Right atrium auricular region (tissue), 2 donors: ENCODE data around the gene DYNLL1. TPM values are rescaled to one million over a fixed set of nuclear protein-coding genes. Genes with fewer than 3 reads are reported as not detected.

ENCODE experiments used
- DNase-seq: peaks from one replicate; pipeline ENCODE4 v3.0.0-alpha.2; 2019; ENCODE audit warnings: low spot score
- H3K27ac ChIP-seq, 2 donors: fragments of 200-600 bp; sonication (generic); 1 replicate in 1 of 2; 2 replicates in 1 of 2; pipeline ENCODE4 v1.5.1; 2016 to 2019
- H3K27me3 ChIP-seq, 2 donors: fragments of 200-600 bp; sonication (generic); one replicate each; pipeline versions ENCODE4 v1.5.1 to v1.6.0; 2017 to 2019
- H3K36me3 ChIP-seq: fragments of 200-600 bp; sonication (generic); one replicate; pipeline ENCODE4 v1.5.1; 2016
- H3K4me1 ChIP-seq, 2 donors: fragments of 200-600 bp; sonication (generic); one replicate each; pipeline versions ENCODE4 v1.5.1 to v1.6.0; 2017 to 2019
- H3K4me3 ChIP-seq, 2 donors: fragments of 200-600 bp; sonication (generic); 1 replicate in 1 of 2; 2 replicates in 1 of 2; pipeline ENCODE4 v1.5.1; 2017 to 2019; ENCODE audit warnings: mild to moderate bottlenecking in 1 of 2, moderate library complexity in 1 of 2
- H3K9me3 ChIP-seq, 2 donors: fragments of 200-600 bp; sonication (generic); one replicate each; pipeline ENCODE4 v1.5.1; 2019
- CTCF ChIP-seq, 2 donors: fragments of 200-600 bp; sonication (generic); IDR thresholded peaks; one replicate each; pipeline ENCODE4 v1.5.1; 2019; ENCODE audit warnings: antibody characterized with exemption in 2 of 2
- total RNA-seq, 2 donors: library from RNA; depleted of rRNA; stranded (reverse); fragments of >200 nt; gene quantifications; one replicate each; pipeline ENCODE4 v1.1.0, GENCODE V29; 2016

DYNLL1 gene
- total RNA-seq, 2 donors from 2014 or later: 168 to 178 TPM

GRCh38 chr12:120534703-120535655 is 39.1 kb downstream of the DYNLL1 start:
- Histone ChIP-seq H3K27me3 (no peaks in the 10 kb centered on the region), H3K9me3 (no peaks in the 10 kb centered on the region), H3K4me1 (peaks cover 0 to 48% of the 10 kb centered on the region in 2 donors), H3K4me3 (peak overlapping the region; percentile 97 to 98), H3K36me3 (no peaks in the 10 kb centered on the region), H3K27ac (peak overlapping the region; percentile 95 to 98)
- no peak for DNase-seq
- TF ChIP-seq CTCF (IDR thresholded peaks at IDR 0.05): no peak

- DNase-seq: no peak
- peaks cover 0 to 61% of the 10 kb centered on the region in 2 donors for H3K4me1 ChIP-seq
Measured at GRCh38 chr12:120536064-120536791, 40.3 kb downstream of the DYNLL1 start.

GRCh38 chr12:120537856-120538220 is 41.9 kb downstream of the DYNLL1 start:
- Histone ChIP-seq H3K27ac (peak overlapping the region; percentile 95 to 98), H3K9me3 (no peaks in the 10 kb centered on the region), H3K27me3 (no peaks in the 10 kb centered on the region), H3K4me1 (peaks cover 0 to 77% of the 10 kb centered on the region in 2 donors), H3K4me3 (peak overlapping the region; percentile 29 to 97), H3K36me3 (peaks cover 5% of the 10 kb centered on the region)
- DNase-seq: no peak
- no peak for TF ChIP-seq CTCF (IDR thresholded peaks at IDR 0.05)

More at GRCh38 chr12:120536064-120536791, 40.3 kb downstream of the DYNLL1 start:
- peak overlapping the region; percentile 97 to 98 for H3K4me3 ChIP-seq
- H3K27me3 ChIP-seq: no peaks in the 10 kb centered on the region
- H3K36me3 ChIP-seq: no peaks in the 10 kb centered on the region
- TF ChIP-seq CTCF (IDR thresholded peaks at IDR 0.05): no peak
- H3K9me3 ChIP-seq: no peaks in the 10 kb centered on the region
- peak overlapping the region; percentile 95 to 98 for H3K27ac ChIP-seq

GRCh38 chr12:120538281-120539156 is 42.6 kb downstream of the DYNLL1 start:
- Histone ChIP-seq H3K27me3 (no peaks in the 10 kb centered on the region), H3K27ac (peak overlapping the region; percentile 95 to 98), H3K4me3 (peak overlapping the region; percentile 29 to 97), H3K9me3 (no peaks in the 10 kb centered on the region), H3K36me3 (peaks cover 5% of the 10 kb centered on the region), H3K4me1 (peaks cover 0 to 84% of the 10 kb centered on the region in 2 donors)
- TF ChIP-seq CTCF (IDR thresholded peaks at IDR 0.05): no peak
- no peak for DNase-seq

- peaks cover 0 to 90% of the 10 kb centered on the region in 2 donors for H3K4me1 ChIP-seq
Measured at GRCh38 chr12:120539303-120539702, 43.4 kb downstream of the DYNLL1 start.

More at GRCh38 chr12:120539303-120539702, 43.4 kb downstream of the DYNLL1 start:
- Histone ChIP-seq H3K27me3 (no peaks in the 10 kb centered on the region), H3K36me3 (peaks cover 5% of the 10 kb centered on the region), H3K4me3 (no peak overlapping the region), H3K27ac (peak overlapping the region; percentile 95 to 98), H3K9me3 (no peaks in the 10 kb centered on the region)
- DNase-seq: no peak
- no peak for TF ChIP-seq CTCF (IDR thresholded peaks at IDR 0.05)
